ENCODE data around the gene MRPS10.
"Not testable (repeated sequence)": the region's sequence is repeated elsewhere in the genome, so short reads cannot be mapped to it uniquely, and the experiment has no call there.

MRPS10 gene

GRCh38 chr6:42239333-42239732 lies 21.7 kb upstream of the MRPS10 start:
- no peak for DNase-seq (ENCODE audit: low read depth in 1 of 2, low spot score in 1 of 2)

- no peak for DNase-seq (ENCODE audit: low read depth in 1 of 2, low spot score in 1 of 2)
These were observed 20.2 kb upstream of the MRPS10 start for GRCh38 chr6:42237857-42238256.

GRCh38 chr6:42236682-42237473 lies 19.2 kb upstream of the MRPS10 start:
- no peak for DNase-seq (ENCODE audit: low read depth in 1 of 2, low spot score in 1 of 2)

- no peak for DNase-seq (ENCODE audit: low read depth in 1 of 2, low spot score in 1 of 2)
These were observed 18.4 kb upstream of the MRPS10 start for GRCh38 chr6:42236030-42236429.

GRCh38 chr6:42232035-42232434 lies 14.4 kb upstream of the MRPS10 start:
- no peak for DNase-seq (ENCODE audit: low read depth in 1 of 2, low spot score in 1 of 2)

- no peak for DNase-seq (ENCODE audit: low read depth in 1 of 2, low spot score in 1 of 2)
These were observed 13.0 kb upstream of the MRPS10 start for GRCh38 chr6:42230345-42231321.

GRCh38 chr6:42229506-42230119 lies 12.0 kb upstream of the MRPS10 start:
- no peak for DNase-seq (ENCODE audit: low read depth in 1 of 2, low spot score in 1 of 2)

GRCh38 chr6:42228305-42228704 lies 10.6 kb upstream of the MRPS10 start:
- DNase-seq (ENCODE audit: low read depth in 1 of 2, low spot score in 1 of 2) = no peak

- DNase-seq (ENCODE audit: low read depth in 1 of 2, low spot score in 1 of 2) = no peak
These were observed 9.7 kb upstream of the MRPS10 start for GRCh38 chr6:42227173-42227850.

GRCh38 chr6:42226645-42227143 lies 9.0 kb upstream of the MRPS10 start:
- DNase-seq (ENCODE audit: low read depth in 1 of 2, low spot score in 1 of 2) = no peak

- DNase-seq (ENCODE audit: low read depth in 1 of 2, low spot score in 1 of 2) = no peak
These were observed 8.5 kb upstream of the MRPS10 start for GRCh38 chr6:42226161-42226611.

- no peak for DNase-seq (ENCODE audit: low read depth in 1 of 2, low spot score in 1 of 2)
These were observed 7.8 kb upstream of the MRPS10 start for GRCh38 chr6:42225419-42225818.

- DNase-seq (ENCODE audit: low read depth in 1 of 2, low spot score in 1 of 2) = no peak
These were observed 7.3 kb upstream of the MRPS10 start for GRCh38 chr6:42225029-42225339.

GRCh38 chr6:42224222-42225028 lies 6.8 kb upstream of the MRPS10 start:
- DNase-seq (ENCODE audit: low read depth in 1 of 2, low spot score in 1 of 2) = no peak

GRCh38 chr6:42222448-42222847 lies 4.8 kb upstream of the MRPS10 start:
- no peak for DNase-seq (ENCODE audit: low read depth in 1 of 2, low spot score in 1 of 2)

- no peak for DNase-seq (ENCODE audit: low read depth in 1 of 2, low spot score in 1 of 2)
These were observed 3.9 kb upstream of the MRPS10 start for GRCh38 chr6:42221546-42221945.

- DNase-seq (ENCODE audit: low read depth in 1 of 2, low spot score in 1 of 2) = no peak
These were observed 3.1 kb upstream of the MRPS10 start for GRCh38 chr6:42220807-42221206.

GRCh38 chr6:42217157-42217518 lies 523 bp downstream of the MRPS10 start:
- no peak for DNase-seq (ENCODE audit: low read depth in 1 of 2, low spot score in 1 of 2)

- not testable (repeated sequence) for DNase-seq (ENCODE audit: low read depth in 1 of 2, low spot score in 1 of 2)
These were observed 1.2 kb downstream of the MRPS10 start for GRCh38 chr6:42216495-42216894.

- no peak for DNase-seq (ENCODE audit: low read depth in 1 of 2, low spot score in 1 of 2)
These were observed 5.2 kb downstream of the MRPS10 start for GRCh38 chr6:42212442-42212841.

Data from activated T-helper 1 cell treated with anti-CD3 and anti-CD28 coated beads, Interleukin-2, amount 50 U/mL, for 16 hours (primary cell).